Activated CD4-positive, alpha-beta T cell treated with anti-CD3 and anti-CD28 coated beads for 36 hours (primary cell): Measurements from ENCODE around the gene RASSF6. TPM values are rescaled to one million over a fixed set of nuclear protein-coding genes. Genes with fewer than 3 reads are reported as not detected.
"Not testable (repeated sequence)": the region's sequence is repeated elsewhere in the genome, so short reads cannot be mapped to it uniquely, and the experiment has no call there.

Experiments used
- ATAC-seq: fragments of 200-7000 bp; cut with Tn5 transposase; one replicate; pipeline ENCODE4 v1.10.0; 2021; ENCODE audit warnings: mild to moderate bottlenecking, moderate library complexity
- CTCF ChIA-PET: fragments of 350-600 bp; sonication (Branson Sonifier 250); formaldehyde crosslinking; loops from one replicate; lab custom pipeline; 2021; ENCODE audit warnings: antibody characterized with exemption; lab: Charles Lee
- POLR2A ChIA-PET: fragments of 350-600 bp; sonication (Branson Sonifier 250); formaldehyde crosslinking; loops from one replicate; lab custom pipeline; 2021; ENCODE audit warnings: antibody characterized with exemption, inconsistent platforms; lab: Charles Lee
- DNase-seq: peaks from one replicate; pipeline ENCODE4 v3.0.0-alpha.2; 2020
- H3K27ac Mint-ChIP-seq: one replicate; pipeline ENCODE4 v1.8.0; 2021; ENCODE audit warnings: mixed read lengths
- H3K27me3 Mint-ChIP-seq: one replicate; pipeline ENCODE4 v1.8.0; 2021; ENCODE audit warnings: mixed read lengths
- H3K36me3 Mint-ChIP-seq: one replicate; pipeline ENCODE4 v1.8.0; 2021; ENCODE audit warnings: low read depth, mixed read lengths
- H3K4me1 Mint-ChIP-seq: one replicate; pipeline ENCODE4 v1.8.0; 2021; ENCODE audit warnings: mixed read lengths
- H3K4me3 Mint-ChIP-seq: one replicate; pipeline ENCODE4 v1.8.0; 2021; ENCODE audit warnings: mild to moderate bottlenecking, moderate library complexity, mixed read lengths
- H3K9me3 Mint-ChIP-seq: one replicate; pipeline ENCODE4 v1.8.0; 2021; ENCODE audit warnings: low read depth, mixed read lengths
- intact Hi-C, 2 experiments: fragments of 100-400 bp; cut with DNase I in 1 of 2; cut with micrococcal nuclease in 1 of 2; formaldehyde crosslinking; loops; one replicate each; pipeline versions ENCODE4 v1.14.2 to v1.15.1; 2022 to 2024; cut with DNase I, micrococcal nuclease
- total RNA-seq, 2 experiments: library from RNA; stranded (reverse); gene quantifications; one replicate each; pipeline ENCODE4 v1.2.3, GENCODE V29; 2021

RASSF6 gene
- total RNA-seq, 2 experiments from 2014 or later: 0.04 TPM; not detected in 1

GRCh38 chr4:73573794-73574528 is 46.3 kb downstream of the RASSF6 start:
- POLR2A ChIA-PET: no interaction called here
- no peaks in the 10 kb centered on the region for H3K36me3 Mint-ChIP-seq
- DNase-seq: peak; percentile 54
- peaks cover 3% of the 10 kb centered on the region for H3K4me1 Mint-ChIP-seq
- H3K4me3 Mint-ChIP-seq: no peak overlapping the region
- CTCF ChIA-PET: interaction anchor here (0.7 to 2.2 kb wide), 8 partner anchors 11 to 561 kb away, joined by 3 to 8 read pairs (median 4); no protein-coding TSS in a partner anchor
- intact Hi-C loops: loop anchor here (1.0 to 5.0 kb wide), 2 partner anchors 79 to 558 kb away; no protein-coding TSS in a partner anchor
- no peak overlapping the region for H3K27ac Mint-ChIP-seq
- peak; percentile 19 for ATAC-seq
- H3K9me3 Mint-ChIP-seq: no peaks in the 10 kb centered on the region
- H3K27me3 Mint-ChIP-seq: peaks cover 4% of the 10 kb centered on the region

GRCh38 chr4:73550865-73551264 is 69.4 kb downstream of the RASSF6 start:
- POLR2A ChIA-PET, H3K27me3 Mint-ChIP-seq: not testable (repeated sequence)

GRCh38 chr4:73544620-73545019 is 75.6 kb downstream of the RASSF6 start:
- intact Hi-C loops: no loop called here
- ChIA-PET POLR2A (no interaction called here), CTCF (no interaction called here)
- H3K36me3 Mint-ChIP-seq: no peaks in the 10 kb centered on the region
- DNase-seq: no peak
- H3K4me3 Mint-ChIP-seq: no peak overlapping the region
- no peak overlapping the region for H3K27ac Mint-ChIP-seq
- H3K27me3 Mint-ChIP-seq: no peaks in the 10 kb centered on the region
- no peaks in the 10 kb centered on the region for H3K9me3 Mint-ChIP-seq
- no peaks in the 10 kb centered on the region for H3K4me1 Mint-ChIP-seq
- ATAC-seq: no peak

More at GRCh38 chr4:73550865-73551264, 69.4 kb downstream of the RASSF6 start:
- H3K4me1 Mint-ChIP-seq, ATAC-seq, intact Hi-C loops, H3K4me3 Mint-ChIP-seq, H3K27ac Mint-ChIP-seq, H3K36me3 Mint-ChIP-seq, DNase-seq, H3K9me3 Mint-ChIP-seq, CTCF ChIA-PET: not testable (repeated sequence)

GRCh38 chr4:73541251-73541650 is 79.0 kb downstream of the RASSF6 start:
- Mint-ChIP-seq H3K27ac (no peak overlapping the region), H3K36me3 (no peaks in the 10 kb centered on the region), H3K4me1 (peaks cover 4% of the 10 kb centered on the region), H3K27me3 (peaks cover 4% of the 10 kb centered on the region), H3K9me3 (no peaks in the 10 kb centered on the region), H3K4me3 (no peak overlapping the region)
- no peak for ATAC-seq
- no peak for DNase-seq
- intact Hi-C loops: no loop called here
- POLR2A ChIA-PET: no interaction called here
- CTCF ChIA-PET: interaction anchor here (0.7 kb wide), 1 partner anchor 88 kb away, joined by 3 read pairs; no protein-coding TSS in a partner anchor

- H3K27me3 Mint-ChIP-seq: peaks cover 4% of the 10 kb centered on the region
- intact Hi-C loops: no loop called here
- H3K4me3 Mint-ChIP-seq: no peak overlapping the region
- H3K9me3 Mint-ChIP-seq: no peaks in the 10 kb centered on the region
- ChIA-PET POLR2A (no interaction called here), CTCF (interaction anchor here (0.7 kb wide), 1 partner anchor 87 kb away, joined by 3 read pairs; no protein-coding TSS in a partner anchor)
- peaks cover 8% of the 10 kb centered on the region for H3K4me1 Mint-ChIP-seq
- no peaks in the 10 kb centered on the region for H3K36me3 Mint-ChIP-seq
- H3K27ac Mint-ChIP-seq: no peak overlapping the region
- no peak for ATAC-seq
- no peak for DNase-seq
These were observed 79.4 kb downstream of the RASSF6 start for GRCh38 chr4:73540826-73541225.

DNA sequence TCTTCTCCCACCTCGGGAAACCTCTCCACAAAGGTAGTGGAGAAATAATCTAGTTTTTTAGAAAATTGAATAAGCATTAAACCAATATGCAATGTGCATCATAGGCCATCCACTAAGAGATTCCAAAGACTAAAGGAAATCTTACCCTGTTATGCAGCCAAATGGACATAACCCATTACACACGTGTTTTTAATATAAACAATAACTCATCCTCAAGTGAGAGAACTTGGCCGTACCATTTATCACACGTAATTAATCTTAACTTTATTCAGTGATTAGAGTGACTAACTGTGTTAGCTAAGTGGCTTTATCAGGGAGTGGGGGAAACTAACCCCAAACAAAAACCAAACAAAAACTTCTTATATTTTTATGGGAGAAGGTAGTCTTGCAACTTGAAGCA is 80.8 kb downstream of the RASSF6 start:
- H3K27ac Mint-ChIP-seq: no peak overlapping the region
- H3K4me3 Mint-ChIP-seq: no peak overlapping the region
- intact Hi-C loops: no loop called here
- H3K36me3 Mint-ChIP-seq: no peaks in the 10 kb centered on the region
- POLR2A ChIA-PET: no interaction called here
- peaks cover 7% of the 10 kb centered on the region for H3K27me3 Mint-ChIP-seq
- no peaks in the 10 kb centered on the region for H3K9me3 Mint-ChIP-seq
- DNase-seq (no peak), ATAC-seq (no peak)
- peaks cover 8% of the 10 kb centered on the region for H3K4me1 Mint-ChIP-seq
- CTCF ChIA-PET: interaction anchor here (0.6 kb wide), 1 partner anchor 150 kb away, joined by 3 read pairs; no protein-coding TSS in a partner anchor

GRCh38 chr4:73538162-73538561 is 82.1 kb downstream of the RASSF6 start:
- Mint-ChIP-seq H3K9me3 (no peaks in the 10 kb centered on the region), H3K27me3 (peaks cover 7% of the 10 kb centered on the region), H3K4me3 (no peak overlapping the region), H3K4me1 (peaks cover 8% of the 10 kb centered on the region), H3K27ac (no peak overlapping the region), H3K36me3 (no peaks in the 10 kb centered on the region)
- ChIA-PET CTCF (no interaction called here), POLR2A (no interaction called here)
- DNase-seq: peak; percentile 14
- no peak for ATAC-seq
- intact Hi-C loops: no loop called here

DNA sequence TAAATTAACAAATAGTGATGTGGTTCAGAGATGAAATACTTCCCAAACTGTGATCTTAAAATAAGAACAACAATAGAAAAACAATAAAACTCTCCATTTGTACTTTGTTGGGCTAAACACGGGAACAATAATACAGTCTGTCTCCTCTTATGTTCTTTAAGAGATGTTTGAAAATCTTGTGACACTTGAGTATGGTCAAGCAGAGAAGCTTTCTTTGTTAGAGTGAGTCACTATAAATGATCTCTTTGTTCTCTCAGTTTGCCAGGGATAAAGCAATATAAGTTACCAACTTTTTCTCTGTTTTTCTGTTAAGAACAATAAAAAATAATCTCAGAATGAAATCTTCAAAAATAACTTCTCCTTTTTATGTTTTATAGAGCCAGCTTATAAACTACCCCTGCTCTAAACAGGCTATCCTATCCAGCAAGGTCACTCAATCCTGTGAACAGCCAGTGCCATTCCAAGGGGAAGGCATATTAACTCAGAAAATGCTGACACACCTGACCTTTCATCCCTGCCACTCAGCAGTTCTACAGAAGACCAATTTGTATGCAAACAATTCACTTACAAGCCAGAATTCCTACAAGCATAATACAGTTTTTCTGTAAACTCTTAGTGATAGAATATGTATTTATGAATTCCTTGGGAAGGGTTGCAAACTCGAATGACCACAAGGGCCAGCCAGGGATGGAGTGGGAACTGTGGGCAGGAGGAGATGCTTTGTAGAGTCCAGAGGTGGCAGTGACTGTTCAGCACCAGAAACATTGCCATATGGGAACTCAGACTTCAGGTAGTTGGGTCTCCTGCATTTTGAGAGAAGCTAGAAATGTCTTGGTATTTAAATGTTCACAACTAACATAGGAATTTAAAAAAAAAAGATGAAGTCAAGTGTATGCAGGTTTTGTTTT is 86.5 kb downstream of the RASSF6 start:
- CTCF ChIA-PET: interaction anchor here (0.6 kb wide), 1 partner anchor 594 kb away, joined by 3 read pairs; no protein-coding TSS in a partner anchor
- no peaks in the 10 kb centered on the region for H3K9me3 Mint-ChIP-seq
- ATAC-seq: no peak

DNA sequence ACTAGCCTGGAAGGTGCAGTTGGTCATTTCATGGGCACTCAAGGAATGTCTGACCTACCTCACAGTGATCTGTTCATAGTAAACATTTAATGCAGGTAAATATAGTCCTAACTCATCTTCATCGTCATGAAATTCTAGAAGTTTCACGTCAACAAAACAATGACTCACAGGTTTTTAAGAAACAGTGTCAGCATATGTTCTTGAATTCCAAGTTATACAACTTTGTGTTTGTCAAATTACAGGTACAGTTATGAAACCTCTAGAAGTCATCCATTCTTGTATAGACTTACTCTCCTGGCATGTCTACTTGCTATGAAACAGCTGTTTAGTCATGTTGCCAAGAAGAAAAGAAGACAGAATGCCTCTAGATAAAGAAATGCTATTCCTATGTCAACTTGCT is 92.1 kb downstream of the RASSF6 start:
- Mint-ChIP-seq H3K9me3 (no peaks in the 10 kb centered on the region), H3K4me1 (no peaks in the 10 kb centered on the region), H3K27me3 (no peaks in the 10 kb centered on the region), H3K4me3 (no peak overlapping the region), H3K36me3 (no peaks in the 10 kb centered on the region), H3K27ac (no peak overlapping the region)
- DNase-seq: no peak
- ATAC-seq: no peak
- ChIA-PET CTCF (no interaction called here), POLR2A (no interaction called here)
- intact Hi-C loops: no loop called here

More for the DNA sequence above, 86.5 kb downstream of the RASSF6 start:
- intact Hi-C loops: no loop called here
- no peaks in the 10 kb centered on the region for H3K36me3 Mint-ChIP-seq
- no peak overlapping the region for H3K27ac Mint-ChIP-seq
- H3K27me3 Mint-ChIP-seq: peaks cover 6% of the 10 kb centered on the region
- H3K4me3 Mint-ChIP-seq: no peak overlapping the region
- peaks cover 8% of the 10 kb centered on the region for H3K4me1 Mint-ChIP-seq
- no peak for DNase-seq
- POLR2A ChIA-PET: interaction anchor here (0.7 kb wide), 1 partner anchor 1534 kb away, joined by 3 read pairs; no protein-coding TSS in a partner anchor

DNA sequence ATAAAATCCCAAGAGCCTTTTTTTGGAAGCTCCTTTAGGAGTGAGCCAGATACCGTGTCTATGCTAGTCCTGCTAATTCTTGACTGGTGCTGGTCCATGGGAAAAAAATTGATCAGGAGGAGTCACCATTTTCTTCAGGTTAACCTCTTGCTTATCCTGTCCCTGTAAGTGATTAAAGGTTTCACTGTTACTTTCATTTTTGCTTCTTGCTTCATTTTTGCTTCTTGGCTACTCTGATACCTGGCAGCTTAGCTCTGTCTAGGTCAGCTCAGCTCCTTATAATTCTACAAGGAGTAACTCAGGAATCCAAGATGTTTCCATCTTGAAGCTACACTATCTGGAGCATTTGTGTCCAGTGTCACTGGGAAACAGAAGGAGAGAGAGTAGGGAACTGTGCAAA is 93.0 kb downstream of the RASSF6 start:
- intact Hi-C loops: no loop called here
- Mint-ChIP-seq H3K4me1 (no peaks in the 10 kb centered on the region), H3K4me3 (no peak overlapping the region), H3K36me3 (no peaks in the 10 kb centered on the region), H3K9me3 (no peaks in the 10 kb centered on the region), H3K27ac (no peak overlapping the region), H3K27me3 (no peaks in the 10 kb centered on the region)
- no peak for ATAC-seq
- ChIA-PET CTCF (no interaction called here), POLR2A (no interaction called here)
- DNase-seq: no peak

GRCh38 chr4:73525611-73526010 is 94.6 kb downstream of the RASSF6 start:
- no peak overlapping the region for H3K4me3 Mint-ChIP-seq
- DNase-seq (no peak), ATAC-seq (no peak)
- H3K9me3 Mint-ChIP-seq: no peaks in the 10 kb centered on the region
- no peaks in the 10 kb centered on the region for H3K36me3 Mint-ChIP-seq
- POLR2A ChIA-PET: no interaction called here
- no peak overlapping the region for H3K27ac Mint-ChIP-seq
- no peaks in the 10 kb centered on the region for H3K27me3 Mint-ChIP-seq
- no peaks in the 10 kb centered on the region for H3K4me1 Mint-ChIP-seq
- intact Hi-C loops: no loop called here
- CTCF ChIA-PET: no interaction called here
